ENCODE measurements around the gene PTTG1IP. TPM values are rescaled to one million over a fixed set of nuclear protein-coding genes. Genes with fewer than 3 reads are reported as not detected.

PTTG1IP gene
- total and polyA plus RNA-seq, 2 donors, result 75.3 to 138 TPM

DNA sequence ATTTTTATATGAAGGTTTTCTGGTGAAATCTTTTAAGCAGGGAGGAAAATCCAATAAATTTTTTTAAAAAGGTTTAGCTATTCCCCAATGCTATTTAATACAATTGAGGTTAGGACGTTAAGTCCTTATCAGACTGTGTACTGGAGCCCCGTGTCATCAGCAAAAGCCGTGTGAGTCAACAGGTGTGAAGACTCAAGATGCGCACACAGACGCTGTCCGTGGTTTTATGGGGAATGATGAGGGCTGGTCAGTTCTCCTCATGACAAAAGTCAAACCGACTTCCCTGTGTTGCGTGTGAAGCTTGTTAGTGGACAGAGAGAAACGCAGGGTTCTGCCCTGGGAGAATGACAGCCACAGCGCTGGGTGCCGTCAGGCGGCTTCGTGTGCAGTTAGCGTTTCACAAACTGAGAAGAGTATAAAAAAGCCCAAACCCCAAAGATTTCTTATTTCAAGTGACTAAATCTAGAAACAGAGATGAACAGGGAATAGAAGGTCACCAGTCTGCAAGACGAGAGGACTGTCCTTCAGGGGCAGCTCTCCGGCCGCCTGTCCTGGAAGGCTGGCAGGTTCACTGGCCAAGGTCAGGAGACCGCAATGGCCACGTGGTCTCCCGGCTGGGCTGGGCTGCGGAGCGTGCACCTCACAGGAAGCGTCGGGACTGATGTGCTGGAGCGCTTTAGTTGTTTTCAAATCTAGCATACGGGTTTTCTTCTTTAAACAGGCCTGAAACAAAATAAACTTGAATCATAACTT, 22.4 kb downstream of the PTTG1IP start:
- Histone ChIP-seq H3K27me3 (ENCODE audit: control insufficient read depth in 2 of 2, insufficient read depth in 1 of 2, low read length in 1 of 2) (peaks cover 0 to 6% of the 10 kb centered on the region in 2 donors), H3K36me3 (ENCODE audit: control insufficient read depth in 2 of 2, insufficient read depth in 2 of 2, low read length in 1 of 2) (peaks cover 56 to 64% of the 10 kb centered on the region in 2 donors), H3K27ac (ENCODE audit: low read depth in 1 of 2, low read length in 1 of 2) (no peak overlapping the region), H3K9me3 (ENCODE audit: control insufficient read depth in 2 of 2, insufficient read depth in 1 of 2, low read length in 1 of 2) (peaks cover 0 to 3% of the 10 kb centered on the region in 2 donors), H3K4me3 (ENCODE audit: low read length in 2 of 2) (no peak overlapping the region), H3K4me1 (ENCODE audit: control insufficient read depth in 2 of 2, insufficient read depth in 2 of 2, low read length in 2 of 2) (peaks cover 7 to 48% of the 10 kb centered on the region in 2 donors)
- WGBS, result 90% methylated on average over 26 of the region's 26 CpGs
- DNase-seq (ENCODE audit: low read depth in 6 of 9, low spot score in 9 of 9), result no peak

GRCh38 chr21:44850208-44850800, 23.2 kb downstream of the PTTG1IP start:
- H3K36me3 ChIP-seq (ENCODE audit: control insufficient read depth in 2 of 2, insufficient read depth in 2 of 2, low read length in 1 of 2), result peaks cover 49 to 56% of the 10 kb centered on the region in 2 donors
- peaks cover 10 to 49% of the 10 kb centered on the region in 2 donors for H3K4me1 ChIP-seq (ENCODE audit: control insufficient read depth in 2 of 2, insufficient read depth in 2 of 2, low read length in 2 of 2)
- H3K27ac ChIP-seq (ENCODE audit: low read depth in 1 of 2, low read length in 1 of 2), result no peak overlapping the region
- H3K27me3 ChIP-seq (ENCODE audit: control insufficient read depth in 2 of 2, insufficient read depth in 1 of 2, low read length in 1 of 2), result peaks cover 0 to 14% of the 10 kb centered on the region in 2 donors
- DNase-seq (ENCODE audit: low read depth in 6 of 9, low spot score in 9 of 9), result no peak
- WGBS, result 97% methylated on average over 20 of the region's 20 CpGs
- peaks cover 0 to 3% of the 10 kb centered on the region in 2 donors for H3K9me3 ChIP-seq (ENCODE audit: control insufficient read depth in 2 of 2, insufficient read depth in 1 of 2, low read length in 1 of 2)
- no peak overlapping the region for H3K4me3 ChIP-seq (ENCODE audit: low read length in 2 of 2)

- Histone ChIP-seq H3K36me3 (ENCODE audit: control insufficient read depth in 2 of 2, insufficient read depth in 2 of 2, low read length in 1 of 2) (peaks cover 42 to 50% of the 10 kb centered on the region in 2 donors), H3K4me1 (ENCODE audit: control insufficient read depth in 2 of 2, insufficient read depth in 2 of 2, low read length in 2 of 2) (peaks cover 10 to 44% of the 10 kb centered on the region in 2 donors), H3K27ac (ENCODE audit: low read depth in 1 of 2, low read length in 1 of 2) (no peak overlapping the region), H3K27me3 (ENCODE audit: control insufficient read depth in 2 of 2, insufficient read depth in 1 of 2, low read length in 1 of 2) (peaks cover 0 to 17% of the 10 kb centered on the region in 2 donors), H3K4me3 (ENCODE audit: low read length in 2 of 2) (no peak overlapping the region), H3K9me3 (ENCODE audit: control insufficient read depth in 2 of 2, insufficient read depth in 1 of 2, low read length in 1 of 2) (peaks cover 0 to 3% of the 10 kb centered on the region in 2 donors)
- no peak for DNase-seq (ENCODE audit: low read depth in 6 of 9, low spot score in 9 of 9)
- 98% methylated on average over 12 of the region's 12 CpGs for WGBS
These were observed 23.8 kb downstream of the PTTG1IP start for GRCh38 chr21:44849616-44850130.

DNA sequence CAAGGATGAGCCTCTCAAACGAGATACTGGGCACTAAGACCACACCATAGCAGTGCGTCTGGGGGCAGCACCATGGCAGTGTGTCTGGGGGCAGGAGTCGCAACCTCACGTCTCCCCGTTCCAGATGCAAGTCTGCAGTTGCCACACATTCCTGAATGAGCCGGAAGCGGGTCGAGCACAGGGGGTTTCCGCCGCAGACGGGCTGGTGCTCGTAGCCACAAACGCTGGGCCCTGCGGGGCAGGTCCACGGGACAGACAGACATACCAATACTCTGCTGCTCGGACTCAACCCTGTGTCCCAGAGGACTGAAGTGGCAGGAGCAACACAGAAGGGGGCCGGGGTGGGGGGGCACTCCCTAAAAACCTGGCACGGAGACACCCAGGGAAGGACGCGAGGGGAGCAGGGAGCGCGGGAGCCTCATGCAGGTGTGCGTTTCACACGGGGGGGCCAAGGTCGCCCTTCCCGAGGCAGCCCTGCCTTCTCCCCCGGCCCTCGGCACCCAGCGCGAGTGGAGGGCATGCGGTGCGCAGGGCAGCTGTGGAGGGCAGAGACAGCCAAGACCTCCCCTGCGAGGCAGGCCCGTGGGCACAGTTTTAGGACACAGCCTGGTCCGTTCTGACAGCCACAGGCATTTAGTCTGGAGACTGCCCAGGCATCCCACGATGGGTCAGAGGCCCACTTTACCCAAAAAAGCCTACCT, 24.5 kb downstream of the PTTG1IP start:
- DNase-seq (ENCODE audit: low read depth in 6 of 9, low spot score in 9 of 9), result no peak
- peaks cover 10 to 37% of the 10 kb centered on the region in 2 donors for H3K4me1 ChIP-seq (ENCODE audit: control insufficient read depth in 2 of 2, insufficient read depth in 2 of 2, low read length in 2 of 2)
- no peak overlapping the region for H3K27ac ChIP-seq (ENCODE audit: low read depth in 1 of 2, low read length in 1 of 2)
- H3K4me3 ChIP-seq (ENCODE audit: low read length in 2 of 2), result no peak overlapping the region
- peaks cover 35 to 43% of the 10 kb centered on the region in 2 donors for H3K36me3 ChIP-seq (ENCODE audit: control insufficient read depth in 2 of 2, insufficient read depth in 2 of 2, low read length in 1 of 2)
- 97% methylated on average over 36 of the region's 36 CpGs for WGBS
- H3K27me3 ChIP-seq (ENCODE audit: control insufficient read depth in 2 of 2, insufficient read depth in 1 of 2, low read length in 1 of 2), result peaks cover 0 to 23% of the 10 kb centered on the region in 2 donors
- peaks cover 0 to 3% of the 10 kb centered on the region in 2 donors for H3K9me3 ChIP-seq (ENCODE audit: control insufficient read depth in 2 of 2, insufficient read depth in 1 of 2, low read length in 1 of 2)

GRCh38 chr21:44847261-44848056, 26.0 kb downstream of the PTTG1IP start:
- Histone ChIP-seq H3K4me3 (ENCODE audit: low read length in 2 of 2) (no peak overlapping the region), H3K36me3 (ENCODE audit: control insufficient read depth in 2 of 2, insufficient read depth in 2 of 2, low read length in 1 of 2) (peaks cover 29 to 31% of the 10 kb centered on the region in 2 donors), H3K27me3 (ENCODE audit: control insufficient read depth in 2 of 2, insufficient read depth in 1 of 2, low read length in 1 of 2) (peaks cover 0 to 28% of the 10 kb centered on the region in 2 donors), H3K4me1 (ENCODE audit: control insufficient read depth in 2 of 2, insufficient read depth in 2 of 2, low read length in 2 of 2) (peaks cover 10 to 32% of the 10 kb centered on the region in 2 donors), H3K9me3 (ENCODE audit: control insufficient read depth in 2 of 2, insufficient read depth in 1 of 2, low read length in 1 of 2) (peaks cover 0 to 3% of the 10 kb centered on the region in 2 donors), H3K27ac (ENCODE audit: low read depth in 1 of 2, low read length in 1 of 2) (no peak overlapping the region)
- 95% methylated on average over 24 of the region's 24 CpGs for WGBS
- no peak for DNase-seq (ENCODE audit: low read depth in 6 of 9, low spot score in 9 of 9)

DNA sequence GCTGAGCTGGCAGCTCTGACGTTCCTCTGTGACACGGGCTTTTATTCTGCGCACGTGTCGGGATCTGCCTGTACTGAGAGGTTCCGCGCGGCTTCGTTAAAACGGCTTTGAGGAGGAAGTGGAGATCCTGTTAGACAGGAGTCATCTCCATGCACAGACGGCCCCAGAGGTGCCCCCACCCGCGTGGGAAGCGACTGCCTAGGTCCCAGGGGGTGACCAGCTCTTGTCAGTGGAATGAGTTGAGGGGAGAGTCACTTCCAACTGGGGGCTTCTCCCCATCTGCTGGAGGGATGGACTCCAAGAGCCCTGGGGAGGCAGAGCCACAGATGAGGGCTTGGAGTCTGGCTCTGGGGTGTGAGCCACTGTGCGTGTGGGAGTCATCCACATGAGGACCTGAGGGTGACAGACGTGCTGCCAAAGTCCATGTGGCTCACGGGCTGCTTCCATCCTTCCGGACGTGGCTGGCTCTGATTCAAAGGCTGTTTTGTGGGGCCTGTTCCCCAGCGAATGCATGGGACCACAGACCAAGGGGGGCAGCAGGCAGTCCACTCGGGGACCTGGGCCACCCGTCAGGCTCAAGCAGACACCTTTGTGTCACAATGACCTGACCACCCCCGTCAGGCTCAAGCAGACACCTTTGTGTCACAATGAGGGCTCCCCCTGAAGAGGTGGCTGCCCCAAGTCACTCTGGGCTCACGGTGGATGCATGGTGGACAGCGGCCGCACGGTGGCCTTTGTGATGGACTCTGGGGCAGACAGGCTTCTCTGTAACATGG, 26.8 kb downstream of the PTTG1IP start:
- H3K4me3 ChIP-seq (ENCODE audit: low read length in 2 of 2), result peak overlapping the region in 1 of 2 donors; percentile 19

DNA sequence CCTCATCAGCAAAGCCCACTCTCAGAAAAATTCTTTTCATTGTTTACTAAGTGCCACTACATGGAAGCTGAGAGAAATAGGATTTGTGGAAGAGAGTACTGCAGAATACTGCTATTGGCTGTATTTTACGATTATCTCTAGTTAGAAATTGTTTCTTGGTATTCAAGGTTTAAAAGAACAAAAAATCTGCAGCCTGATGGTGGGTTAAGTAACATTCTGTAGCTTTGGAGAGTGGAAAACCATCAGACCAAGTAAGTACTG, 27.3 kb downstream of the PTTG1IP start:
- WGBS, result 4% methylated on average over 1 of the region's 1 CpG
- Histone ChIP-seq H3K4me1 (ENCODE audit: control insufficient read depth in 2 of 2, insufficient read depth in 2 of 2, low read length in 2 of 2) (peaks cover 10 to 24% of the 10 kb centered on the region in 2 donors), H3K27ac (ENCODE audit: low read depth in 1 of 2, low read length in 1 of 2) (peak overlapping the region in 1 of 2 donors; percentile 14), H3K9me3 (ENCODE audit: control insufficient read depth in 2 of 2, insufficient read depth in 1 of 2, low read length in 1 of 2) (peaks cover 0 to 3% of the 10 kb centered on the region in 2 donors), H3K36me3 (ENCODE audit: control insufficient read depth in 2 of 2, insufficient read depth in 2 of 2, low read length in 1 of 2) (peaks cover 25 to 27% of the 10 kb centered on the region in 2 donors), H3K4me3 (ENCODE audit: low read length in 2 of 2) (peak overlapping the region in 1 of 2 donors; percentile 19), H3K27me3 (ENCODE audit: control insufficient read depth in 2 of 2, insufficient read depth in 1 of 2, low read length in 1 of 2) (peaks cover 0 to 30% of the 10 kb centered on the region in 2 donors)
- DNase-seq (ENCODE audit: low read depth in 6 of 9, low spot score in 9 of 9), result no peak

More for the DNA sequence above, 26.8 kb downstream of the PTTG1IP start:
- H3K27me3 ChIP-seq (ENCODE audit: control insufficient read depth in 2 of 2, insufficient read depth in 1 of 2, low read length in 1 of 2), result peaks cover 0 to 30% of the 10 kb centered on the region in 2 donors
- H3K9me3 ChIP-seq (ENCODE audit: control insufficient read depth in 2 of 2, insufficient read depth in 1 of 2, low read length in 1 of 2), result peaks cover 0 to 3% of the 10 kb centered on the region in 2 donors
- 43% methylated on average over 27 of the region's 27 CpGs for WGBS
- peaks cover 10 to 29% of the 10 kb centered on the region in 2 donors for H3K4me1 ChIP-seq (ENCODE audit: control insufficient read depth in 2 of 2, insufficient read depth in 2 of 2, low read length in 2 of 2)
- peak in 5 of 9 donors; percentile 33 to 75 (median 45) for DNase-seq (ENCODE audit: low read depth in 6 of 9, low spot score in 9 of 9)
- H3K36me3 ChIP-seq (ENCODE audit: control insufficient read depth in 2 of 2, insufficient read depth in 2 of 2, low read length in 1 of 2), result peaks cover 29 to 30% of the 10 kb centered on the region in 2 donors
- H3K27ac ChIP-seq (ENCODE audit: low read depth in 1 of 2, low read length in 1 of 2), result peak overlapping the region in 1 of 2 donors; percentile 14
